ENCODE data around the gene DNMT3B. TPM values are rescaled to one million over a fixed set of nuclear protein-coding genes. Genes with fewer than 3 reads are reported as not detected.

Gene DNMT3B
- polyA plus RNA-seq, 1 donor, result 2.4 TPM

- Histone ChIP-seq H3K9me3 (ENCODE audit: control insufficient read depth, low read depth, low read length) (no peaks in the 10 kb centered on the region), H3K27ac (ENCODE audit: low read length) (no peak overlapping the region), H3K27me3 (ENCODE audit: control insufficient read depth, insufficient read depth, low read length) (no peaks in the 10 kb centered on the region), H3K4me3 (ENCODE audit: low read length) (no peak overlapping the region), H3K4me1 (ENCODE audit: control insufficient read depth, insufficient read depth, low read length) (peaks cover 2% of the 10 kb centered on the region), H3K36me3 (ENCODE audit: control insufficient read depth, insufficient read depth, low read length) (peaks cover 67% of the 10 kb centered on the region)
- no CpG with 5 or more reads among the region's 2 CpGs for WGBS (ENCODE audit: insufficient coverage, low lambda C conversion rate)
- DNase-seq, result no peak
Measured at GRCh38 chr20:32841632-32842031, 79.4 kb downstream of the DNMT3B start.

GRCh38 chr20:32842688-32843524 is 80.7 kb downstream of the DNMT3B start:
- Histone ChIP-seq H3K27ac (ENCODE audit: low read length) (no peak overlapping the region), H3K36me3 (ENCODE audit: control insufficient read depth, insufficient read depth, low read length) (peaks cover 66% of the 10 kb centered on the region), H3K4me3 (ENCODE audit: low read length) (no peak overlapping the region), H3K9me3 (ENCODE audit: control insufficient read depth, low read depth, low read length) (no peaks in the 10 kb centered on the region), H3K27me3 (ENCODE audit: control insufficient read depth, insufficient read depth, low read length) (no peaks in the 10 kb centered on the region), H3K4me1 (ENCODE audit: control insufficient read depth, insufficient read depth, low read length) (peaks cover 7% of the 10 kb centered on the region)
- DNase-seq, result no peak
- WGBS (ENCODE audit: insufficient coverage, low lambda C conversion rate), result no CpG with 5 or more reads among the region's 8 CpGs

- Histone ChIP-seq H3K27me3 (ENCODE audit: control insufficient read depth, insufficient read depth, low read length) (no peaks in the 10 kb centered on the region), H3K27ac (ENCODE audit: low read length) (peak overlapping the region; percentile 60), H3K4me1 (ENCODE audit: control insufficient read depth, insufficient read depth, low read length) (peaks cover 7% of the 10 kb centered on the region), H3K9me3 (ENCODE audit: control insufficient read depth, low read depth, low read length) (no peaks in the 10 kb centered on the region), H3K4me3 (ENCODE audit: low read length) (no peak overlapping the region), H3K36me3 (ENCODE audit: control insufficient read depth, insufficient read depth, low read length) (peaks cover 61% of the 10 kb centered on the region)
- no CpG with 5 or more reads among the region's 2 CpGs for WGBS (ENCODE audit: insufficient coverage, low lambda C conversion rate)
- peak; percentile 32 to 69 for DNase-seq
Measured at GRCh38 chr20:32845786-32846185, 83.6 kb downstream of the DNMT3B start.

GRCh38 chr20:32846852-32847251 is 84.7 kb downstream of the DNMT3B start:
- H3K27ac ChIP-seq (ENCODE audit: low read length), result no peak overlapping the region
- no peaks in the 10 kb centered on the region for H3K9me3 ChIP-seq (ENCODE audit: control insufficient read depth, low read depth, low read length)
- DNase-seq, result no peak
- no peaks in the 10 kb centered on the region for H3K27me3 ChIP-seq (ENCODE audit: control insufficient read depth, insufficient read depth, low read length)
- no peak overlapping the region for H3K4me3 ChIP-seq (ENCODE audit: low read length)
- H3K36me3 ChIP-seq (ENCODE audit: control insufficient read depth, insufficient read depth, low read length), result peaks cover 62% of the 10 kb centered on the region
- WGBS (ENCODE audit: insufficient coverage, low lambda C conversion rate), result no CpG with 5 or more reads among the region's 5 CpGs
- peaks cover 7% of the 10 kb centered on the region for H3K4me1 ChIP-seq (ENCODE audit: control insufficient read depth, insufficient read depth, low read length)

- no CpG with 5 or more reads among the region's 5 CpGs for WGBS (ENCODE audit: insufficient coverage, low lambda C conversion rate)
- no peak for DNase-seq
- Histone ChIP-seq H3K9me3 (ENCODE audit: control insufficient read depth, low read depth, low read length) (no peaks in the 10 kb centered on the region), H3K4me1 (ENCODE audit: control insufficient read depth, insufficient read depth, low read length) (peaks cover 7% of the 10 kb centered on the region), H3K4me3 (ENCODE audit: low read length) (no peak overlapping the region), H3K27ac (ENCODE audit: low read length) (no peak overlapping the region), H3K36me3 (ENCODE audit: control insufficient read depth, insufficient read depth, low read length) (peaks cover 57% of the 10 kb centered on the region), H3K27me3 (ENCODE audit: control insufficient read depth, insufficient read depth, low read length) (no peaks in the 10 kb centered on the region)
Measured at GRCh38 chr20:32847964-32848363, 85.8 kb downstream of the DNMT3B start.

- Histone ChIP-seq H3K4me1 (ENCODE audit: control insufficient read depth, insufficient read depth, low read length) (peaks cover 7% of the 10 kb centered on the region), H3K4me3 (ENCODE audit: low read length) (no peak overlapping the region), H3K9me3 (ENCODE audit: control insufficient read depth, low read depth, low read length) (no peaks in the 10 kb centered on the region), H3K27me3 (ENCODE audit: control insufficient read depth, insufficient read depth, low read length) (no peaks in the 10 kb centered on the region), H3K27ac (ENCODE audit: low read length) (no peak overlapping the region), H3K36me3 (ENCODE audit: control insufficient read depth, insufficient read depth, low read length) (peaks cover 58% of the 10 kb centered on the region)
- WGBS (ENCODE audit: insufficient coverage, low lambda C conversion rate), result 90% methylated on average over 2 of the region's 6 CpGs
- no peak for DNase-seq
Measured at GRCh38 chr20:32848846-32849245, 86.7 kb downstream of the DNMT3B start.

GRCh38 chr20:32849577-32849976 is 87.4 kb downstream of the DNMT3B start:
- Histone ChIP-seq H3K4me3 (ENCODE audit: low read length) (no peak overlapping the region), H3K9me3 (ENCODE audit: control insufficient read depth, low read depth, low read length) (no peaks in the 10 kb centered on the region), H3K4me1 (ENCODE audit: control insufficient read depth, insufficient read depth, low read length) (peaks cover 7% of the 10 kb centered on the region), H3K36me3 (ENCODE audit: control insufficient read depth, insufficient read depth, low read length) (peaks cover 60% of the 10 kb centered on the region), H3K27me3 (ENCODE audit: control insufficient read depth, insufficient read depth, low read length) (no peaks in the 10 kb centered on the region), H3K27ac (ENCODE audit: low read length) (no peak overlapping the region)
- 93% methylated on average over 3 of the region's 6 CpGs for WGBS (ENCODE audit: insufficient coverage, low lambda C conversion rate)
- no peak for DNase-seq

- Histone ChIP-seq H3K36me3 (ENCODE audit: control insufficient read depth, insufficient read depth, low read length) (peaks cover 31% of the 10 kb centered on the region), H3K4me3 (ENCODE audit: low read length) (no peak overlapping the region)
- WGBS (ENCODE audit: insufficient coverage, low lambda C conversion rate), result no CpG with 5 or more reads among the region's 7 CpGs
Measured at GRCh38 chr20:32855387-32855786, 93.2 kb downstream of the DNMT3B start.

GRCh38 chr20:32858189-32858588 is 96.0 kb downstream of the DNMT3B start:
- H3K27ac ChIP-seq (ENCODE audit: low read length), result no peak overlapping the region
- no peaks in the 10 kb centered on the region for H3K9me3 ChIP-seq (ENCODE audit: control insufficient read depth, low read depth, low read length)
- no CpG with 5 or more reads among the region's 2 CpGs for WGBS (ENCODE audit: insufficient coverage, low lambda C conversion rate)
- H3K36me3 ChIP-seq (ENCODE audit: control insufficient read depth, insufficient read depth, low read length), result peaks cover 18% of the 10 kb centered on the region
- no peaks in the 10 kb centered on the region for H3K4me1 ChIP-seq (ENCODE audit: control insufficient read depth, insufficient read depth, low read length)
- no peaks in the 10 kb centered on the region for H3K27me3 ChIP-seq (ENCODE audit: control insufficient read depth, insufficient read depth, low read length)
- no peak for DNase-seq
- no peak overlapping the region for H3K4me3 ChIP-seq (ENCODE audit: low read length)

More at GRCh38 chr20:32855387-32855786, 93.2 kb downstream of the DNMT3B start:
- DNase-seq, result no peak
- Histone ChIP-seq H3K4me1 (ENCODE audit: control insufficient read depth, insufficient read depth, low read length) (no peaks in the 10 kb centered on the region), H3K27ac (ENCODE audit: low read length) (no peak overlapping the region), H3K9me3 (ENCODE audit: control insufficient read depth, low read depth, low read length) (no peaks in the 10 kb centered on the region), H3K27me3 (ENCODE audit: control insufficient read depth, insufficient read depth, low read length) (no peaks in the 10 kb centered on the region)

Data from large intestine (tissue), 3 donors.